ENCODE measurements around the gene NAALADL2.

DNA sequence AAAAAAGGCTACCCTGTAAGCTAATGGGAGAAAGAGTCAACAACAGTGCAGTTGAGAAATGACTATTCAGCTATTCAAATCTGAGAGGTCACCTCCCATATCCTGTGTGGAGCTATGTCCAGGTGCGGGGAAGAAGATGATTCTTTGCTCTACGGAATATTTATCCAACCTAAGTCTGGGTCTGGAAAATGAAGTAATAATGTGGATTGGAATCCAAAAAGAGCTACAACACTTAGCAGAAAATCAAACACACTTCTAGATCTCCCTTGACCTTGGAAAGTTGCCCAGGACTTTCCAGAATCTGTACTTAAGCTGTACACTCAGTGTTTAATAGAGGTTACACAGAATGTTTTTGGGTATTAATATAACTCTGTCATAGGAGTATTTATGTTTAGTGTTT, 251.9 kb downstream of the NAALADL2 start:
- TF ChIP-seq, protein P1, sequence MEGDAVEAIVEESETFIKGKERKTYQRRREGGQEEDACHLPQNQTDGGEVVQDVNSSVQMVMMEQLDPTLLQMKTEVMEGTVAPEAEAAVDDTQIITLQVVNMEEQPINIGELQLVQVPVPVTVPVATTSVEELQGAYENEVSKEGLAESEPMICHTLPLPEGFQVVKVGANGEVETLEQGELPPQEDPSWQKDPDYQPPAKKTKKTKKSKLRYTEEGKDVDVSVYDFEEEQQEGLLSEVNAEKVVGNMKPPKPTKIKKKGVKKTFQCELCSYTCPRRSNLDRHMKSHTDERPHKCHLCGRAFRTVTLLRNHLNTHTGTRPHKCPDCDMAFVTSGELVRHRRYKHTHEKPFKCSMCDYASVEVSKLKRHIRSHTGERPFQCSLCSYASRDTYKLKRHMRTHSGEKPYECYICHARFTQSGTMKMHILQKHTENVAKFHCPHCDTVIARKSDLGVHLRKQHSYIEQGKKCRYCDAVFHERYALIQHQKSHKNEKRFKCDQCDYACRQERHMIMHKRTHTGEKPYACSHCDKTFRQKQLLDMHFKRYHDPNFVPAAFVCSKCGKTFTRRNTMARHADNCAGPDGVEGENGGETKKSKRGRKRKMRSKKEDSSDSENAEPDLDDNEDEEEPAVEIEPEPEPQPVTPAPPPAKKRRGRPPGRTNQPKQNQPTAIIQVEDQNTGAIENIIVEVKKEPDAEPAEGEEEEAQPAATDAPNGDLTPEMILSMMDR (IDR thresholded peaks at IDR 0.05) = no peak
- no peak for TF ChIP-seq POLR2A (IDR thresholded peaks at IDR 0.05)
